ENCODE measurements around the gene LYPD5.

GRCh38 chr19:43842007-43842406, 39.8 kb upstream of the LYPD5 start:
- TF ChIP-seq POLR2A (IDR thresholded peaks at IDR 0.05) (no peak), CTCF (IDR thresholded peaks at IDR 0.05) (no peak)
